HG03460 (cell line): Measurements from ENCODE around the gene PGLYRP2.
"Not testable (repeated sequence)": the region's sequence is repeated elsewhere in the genome, so short reads cannot be mapped to it uniquely, and the experiment has no call there.

Experiments
- ATAC-seq: cut with Tn5 transposase; IDR thresholded peaks from one replicate; pipeline ENCODE4 v1.9.1; 2021; ENCODE audit not compliant: unreplicated experiment

Gene PGLYRP2, protein sequence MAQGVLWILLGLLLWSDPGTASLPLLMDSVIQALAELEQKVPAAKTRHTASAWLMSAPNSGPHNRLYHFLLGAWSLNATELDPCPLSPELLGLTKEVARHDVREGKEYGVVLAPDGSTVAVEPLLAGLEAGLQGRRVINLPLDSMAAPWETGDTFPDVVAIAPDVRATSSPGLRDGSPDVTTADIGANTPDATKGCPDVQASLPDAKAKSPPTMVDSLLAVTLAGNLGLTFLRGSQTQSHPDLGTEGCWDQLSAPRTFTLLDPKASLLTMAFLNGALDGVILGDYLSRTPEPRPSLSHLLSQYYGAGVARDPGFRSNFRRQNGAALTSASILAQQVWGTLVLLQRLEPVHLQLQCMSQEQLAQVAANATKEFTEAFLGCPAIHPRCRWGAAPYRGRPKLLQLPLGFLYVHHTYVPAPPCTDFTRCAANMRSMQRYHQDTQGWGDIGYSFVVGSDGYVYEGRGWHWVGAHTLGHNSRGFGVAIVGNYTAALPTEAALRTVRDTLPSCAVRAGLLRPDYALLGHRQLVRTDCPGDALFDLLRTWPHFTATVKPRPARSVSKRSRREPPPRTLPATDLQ

DNA sequence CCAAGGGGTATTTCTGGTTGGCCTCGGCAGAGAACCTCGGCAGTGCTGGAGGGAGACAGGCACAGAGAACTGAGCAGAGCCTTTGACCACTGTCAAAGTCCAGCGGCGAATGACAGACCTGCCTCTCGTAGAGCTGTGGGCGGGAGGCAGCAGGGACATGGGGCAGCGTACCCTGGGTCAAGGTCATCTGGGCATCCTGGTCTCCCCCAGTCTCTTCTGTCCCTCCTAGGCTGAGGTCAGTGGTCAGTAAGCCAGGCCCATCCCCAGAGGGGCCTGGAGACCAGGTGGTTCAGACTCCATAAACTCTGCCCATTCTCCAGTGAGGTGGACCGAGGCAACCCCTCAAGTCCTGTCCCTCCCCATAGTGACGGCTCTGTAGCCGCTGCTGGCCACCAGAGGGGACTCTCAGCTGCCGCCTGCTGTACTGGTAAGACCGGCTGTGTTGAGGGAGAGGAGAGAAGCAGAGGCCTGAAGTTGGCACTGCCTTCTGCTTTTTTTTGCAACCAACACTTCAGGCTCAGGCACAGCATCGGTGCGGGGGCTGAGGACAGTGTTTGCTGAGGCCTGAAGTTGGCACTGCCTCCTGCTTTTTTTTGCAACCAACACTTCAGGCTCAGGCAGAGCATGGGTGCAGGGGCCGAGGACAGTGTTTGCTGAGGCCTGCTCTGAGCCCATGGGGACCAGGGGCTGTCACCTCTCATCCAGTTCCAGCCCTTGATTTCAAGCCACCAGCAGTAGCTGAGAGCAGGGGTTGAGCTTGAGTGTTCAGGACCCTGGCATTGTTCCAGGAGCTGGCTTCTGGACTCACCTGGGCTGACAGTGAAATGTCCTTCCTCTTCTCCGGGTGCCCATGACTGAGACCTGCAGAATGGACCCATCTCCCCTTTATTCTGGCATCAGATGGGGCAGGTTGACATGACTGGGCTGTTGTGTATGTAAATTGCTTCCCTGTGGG, at the start of gene PGLYRP2:
Gene PGLYRP2 (minus strand): TSS at position 111 of the 955 bp plus-strand sequence. CDS start 130 bp downstream, outside the sequence.
- no peak for ATAC-seq

- ATAC-seq: no peak
Measured at GRCh38 chr19:15527705-15528104, 48.4 kb upstream of the PGLYRP2 start.

GRCh38 chr19:15526408-15526807, 47.1 kb upstream of the PGLYRP2 start:
- ATAC-seq: no peak

DNA sequence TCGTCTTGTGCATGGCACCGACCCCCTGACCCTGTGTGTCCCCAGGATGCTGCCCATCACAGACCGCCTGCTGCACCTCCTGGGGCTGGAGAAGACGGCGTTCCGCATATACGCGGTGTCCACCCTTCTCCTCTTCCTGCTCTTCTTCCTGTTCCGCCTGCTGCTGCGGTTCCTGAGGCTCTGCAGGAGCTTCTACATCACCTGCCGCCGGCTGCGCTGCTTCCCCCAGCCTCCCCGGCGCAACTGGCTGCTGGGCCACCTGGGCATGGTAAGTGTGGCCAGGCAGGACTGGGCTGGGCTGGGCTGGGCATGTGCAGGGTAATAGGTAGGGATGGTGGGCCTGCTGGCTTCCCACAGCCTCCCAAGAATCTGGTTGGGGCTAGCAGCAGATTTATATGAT, 46.0 kb upstream of the PGLYRP2 start:
- no peak for ATAC-seq

DNA sequence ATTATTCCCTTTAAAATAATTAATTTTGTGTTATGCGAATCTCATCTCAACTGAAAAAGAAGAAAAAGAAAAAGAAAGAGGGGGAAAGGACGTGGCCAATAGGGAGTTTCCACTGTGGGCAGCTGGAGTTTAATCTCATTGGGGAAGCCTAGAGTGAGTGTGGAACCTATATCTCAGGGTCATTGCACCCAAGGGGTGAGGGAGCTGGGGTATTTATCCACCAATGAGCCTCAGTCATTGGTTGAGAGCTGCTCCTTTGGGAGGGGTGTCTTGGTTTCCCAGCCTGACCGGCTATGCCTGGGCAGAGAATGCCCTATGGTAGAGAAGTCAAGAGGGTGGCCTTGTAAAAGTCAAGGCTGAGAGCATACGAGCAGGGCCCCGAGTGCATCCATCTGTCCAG, 45.5 kb upstream of the PGLYRP2 start:
- ATAC-seq: no peak

GRCh38 chr19:15519433-15519976, 40.2 kb upstream of the PGLYRP2 start:
- ATAC-seq: no peak

- ATAC-seq: no peak
Measured at GRCh38 chr19:15517778-15518177, 38.5 kb upstream of the PGLYRP2 start.

DNA sequence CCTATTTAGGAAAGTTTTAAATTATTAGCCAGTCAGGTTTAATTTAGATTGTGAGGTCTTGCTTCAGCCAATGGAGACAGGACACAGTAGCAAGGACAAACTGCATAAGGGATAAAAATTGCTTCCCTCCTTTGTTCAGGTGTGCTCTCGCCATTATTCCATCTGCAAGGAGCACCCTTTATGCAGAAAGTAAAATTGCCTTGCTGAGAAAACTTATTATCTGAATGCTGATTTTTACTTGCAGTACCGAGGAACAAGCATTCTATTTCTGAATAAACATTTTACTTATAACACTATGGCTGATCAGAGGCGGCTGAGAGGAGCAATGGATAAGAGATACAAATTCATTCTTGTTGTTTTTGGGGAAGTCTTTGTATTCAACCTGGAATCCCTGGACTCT, 37.1 kb upstream of the PGLYRP2 start:
- ATAC-seq: no peak

- not testable (repeated sequence) for ATAC-seq
Measured at GRCh38 chr19:15515227-15515625, 35.9 kb upstream of the PGLYRP2 start.

GRCh38 chr19:15511671-15512424, 32.5 kb upstream of the PGLYRP2 start:
- ATAC-seq: no peak

DNA sequence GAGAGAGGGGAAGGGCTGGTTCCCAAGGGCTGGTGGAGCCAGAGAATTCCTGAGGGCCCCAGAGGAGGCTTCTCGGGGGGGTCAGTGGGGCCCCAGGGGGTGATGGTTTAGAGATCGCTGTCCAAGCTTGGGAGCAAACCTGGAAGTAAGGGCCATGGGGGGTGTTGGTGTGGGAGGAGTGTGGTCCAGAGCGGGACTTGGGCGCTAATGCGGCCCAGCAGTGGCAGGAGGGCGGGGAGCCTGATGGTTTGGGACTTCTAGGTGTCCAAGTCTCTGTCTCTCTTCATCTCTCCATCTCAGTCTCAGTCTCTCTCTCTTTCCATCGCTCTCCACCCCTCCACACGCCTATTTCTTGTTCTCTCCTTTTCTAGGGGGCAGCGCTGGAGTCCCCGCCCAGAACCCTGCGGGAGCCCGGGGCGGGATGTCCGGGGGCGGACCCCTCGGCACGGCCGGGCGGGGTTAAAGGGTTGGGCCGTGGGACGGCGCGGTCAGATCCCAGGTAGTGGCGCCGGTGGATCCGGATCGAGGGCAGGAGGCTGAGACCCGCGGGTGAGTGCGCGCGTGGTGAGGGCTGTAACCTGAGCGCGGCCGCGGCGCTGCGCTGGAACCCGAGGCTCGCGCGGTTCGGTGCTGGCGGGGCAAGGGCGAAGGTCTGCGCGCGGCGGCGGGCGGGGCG, 28.9 kb upstream of the PGLYRP2 start, which contains the start of gene CYP4F22:
Gene CYP4F22 (plus strand): TSS at position 491 of the 676 bp plus-strand sequence. CDS start 16,812 bp downstream, outside the sequence.
- no peak for ATAC-seq

DNA sequence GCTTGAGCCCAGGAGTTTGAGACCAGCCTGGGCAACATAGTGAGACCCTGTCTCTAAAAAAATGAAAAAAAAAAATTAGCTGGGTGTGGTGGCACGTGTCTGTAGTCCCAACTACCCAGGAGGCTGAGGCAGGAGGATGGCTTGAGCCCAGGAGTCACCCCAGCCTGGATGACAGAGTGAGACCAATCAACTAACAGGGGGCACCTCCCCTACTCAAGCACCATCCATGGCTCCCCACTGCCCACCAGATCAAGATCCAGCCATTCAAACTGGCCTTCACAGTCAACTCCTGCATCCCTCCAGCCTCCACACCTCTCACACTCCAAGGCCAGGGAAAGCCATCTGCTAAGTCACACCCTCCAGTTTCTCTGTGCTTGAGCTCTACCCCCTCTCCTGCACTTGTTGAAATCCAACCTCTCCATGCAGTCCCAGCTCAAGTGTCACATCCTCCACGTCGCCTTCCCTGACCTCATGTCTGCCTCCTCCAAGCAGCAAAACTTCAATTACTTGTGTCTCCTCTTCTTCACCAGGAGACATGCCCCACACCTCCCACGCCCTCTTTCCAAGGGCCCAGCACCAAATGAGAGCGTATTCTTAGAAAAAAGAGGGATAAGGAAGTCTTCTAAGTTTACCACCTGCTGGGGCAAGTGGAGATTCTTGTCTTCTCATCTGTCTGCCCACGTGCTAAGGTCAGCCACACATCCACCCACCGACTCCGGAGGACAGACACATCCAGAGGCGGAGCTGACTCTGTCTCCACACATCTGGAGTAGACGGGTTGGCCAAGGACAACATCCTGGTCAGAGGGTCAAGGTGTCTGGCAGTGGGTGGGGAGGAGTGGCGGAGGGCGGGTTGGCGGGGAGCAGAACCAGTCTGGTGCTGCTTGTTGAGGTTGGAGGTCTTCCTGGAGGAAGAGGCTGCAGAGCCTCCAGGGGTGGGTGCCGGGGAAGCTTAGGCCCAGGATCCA, 28.1 kb upstream of the PGLYRP2 start:
- no peak for ATAC-seq

DNA sequence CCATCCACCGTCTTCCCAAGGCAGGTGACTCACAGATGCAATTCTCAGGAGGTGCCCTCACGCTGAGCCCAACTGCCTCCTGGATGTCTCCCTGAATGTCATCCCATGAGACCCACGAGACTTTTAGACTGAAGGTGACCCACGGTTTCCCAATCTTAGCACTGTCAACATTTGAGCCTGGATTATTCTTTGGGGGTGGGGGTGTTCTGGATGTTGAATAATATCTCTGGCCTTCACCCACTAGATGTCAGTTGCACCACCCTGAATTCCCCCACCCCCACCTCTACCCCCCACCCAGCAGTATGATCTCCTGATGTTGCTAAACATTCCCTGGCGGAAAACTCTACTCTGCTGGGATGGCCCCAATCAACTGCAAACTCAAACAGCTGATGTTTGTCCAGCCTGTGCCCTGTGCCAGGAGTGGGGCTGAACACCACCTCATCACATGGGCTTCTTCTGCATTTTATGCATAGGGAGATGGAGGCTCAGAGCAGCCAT, 26.8 kb upstream of the PGLYRP2 start:
- no peak for ATAC-seq

DNA sequence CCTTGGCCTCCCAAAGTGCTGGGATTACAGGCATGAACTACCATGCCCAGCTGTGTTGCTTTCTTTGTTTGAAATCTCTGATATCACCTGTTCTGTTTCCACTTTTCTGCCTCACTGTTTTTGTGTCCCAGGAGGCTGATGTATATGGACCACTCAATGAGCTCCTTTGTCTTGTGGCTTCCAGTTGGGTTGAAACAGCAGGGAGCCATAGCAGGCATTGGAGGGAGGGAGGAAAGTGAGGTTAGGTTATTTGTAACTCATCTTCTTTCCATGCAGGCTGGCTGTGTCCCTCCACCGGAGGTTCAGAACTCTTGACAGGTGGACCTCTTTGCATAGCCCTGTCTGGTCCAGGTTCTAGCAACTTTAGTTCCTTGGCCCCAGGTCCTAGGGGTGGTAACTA, 23.0 kb upstream of the PGLYRP2 start:
- no peak for ATAC-seq

DNA sequence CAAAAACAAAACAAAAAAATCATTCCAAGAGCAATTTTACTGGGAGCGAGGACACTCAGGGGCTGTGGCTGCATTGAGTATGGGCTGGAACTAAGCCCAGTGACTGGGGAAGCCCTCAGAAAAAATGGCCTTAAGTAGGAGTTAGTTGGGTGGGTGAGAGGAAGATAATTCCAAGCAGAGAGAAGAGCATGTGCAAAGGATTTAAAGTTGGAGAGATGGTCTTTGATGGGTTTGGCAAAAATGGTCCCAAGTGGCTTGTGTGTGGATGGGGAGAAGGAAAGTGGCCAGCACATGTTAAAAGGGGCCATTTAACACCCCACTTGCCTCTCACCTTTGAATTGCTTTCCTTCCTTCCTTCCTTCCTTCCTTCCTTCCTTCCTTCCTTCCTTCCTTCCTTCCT, 22.3 kb upstream of the PGLYRP2 start:
- no peak for ATAC-seq

GRCh38 chr19:15498910-15499309, 19.6 kb upstream of the PGLYRP2 start:
- no peak for ATAC-seq

- ATAC-seq: no peak
Measured at GRCh38 chr19:15498156-15498858, 19.0 kb upstream of the PGLYRP2 start.

GRCh38 chr19:15495151-15495550, 15.8 kb upstream of the PGLYRP2 start:
- ATAC-seq: no peak
